Suprapubic skin (tissue), 4 donors: ENCODE data around the gene PUS7.
"Not testable (repeated sequence)": the region's sequence is repeated elsewhere in the genome, so short reads cannot be mapped to it uniquely, and the experiment has no call there.

Source experiments
- POLR2A ChIP-seq, 2 donors: fragments of 450-650 bp; IDR thresholded peaks; one replicate each; pipeline ENCODE4 v1.6.1; 2017; ENCODE audit warnings: antibody characterized with exemption in 2 of 2, mild to moderate bottlenecking in 2 of 2, moderate library complexity in 2 of 2
- POLR2AphosphoS5 ChIP-seq, 3 donors: sonication (generic); formaldehyde crosslinking; IDR thresholded peaks; one replicate each; pipeline ENCODE4 v1.6.1; 2017; ENCODE audit warnings: antibody characterized with exemption in 3 of 3
- TF ChIP-seq, protein P1 (sequence below), 2 donors: fragments of 200-600 bp in 1 of 2; fragments of 450-650 bp in 1 of 2; sonication (generic) in 1 of 2; IDR thresholded peaks; one replicate each; pipeline ENCODE4 v1.5.1; 2016 to 2019; ENCODE audit warnings: antibody characterized with exemption in 2 of 2, mild to moderate bottlenecking in 1 of 2, moderate library complexity in 1 of 2

DNA sequence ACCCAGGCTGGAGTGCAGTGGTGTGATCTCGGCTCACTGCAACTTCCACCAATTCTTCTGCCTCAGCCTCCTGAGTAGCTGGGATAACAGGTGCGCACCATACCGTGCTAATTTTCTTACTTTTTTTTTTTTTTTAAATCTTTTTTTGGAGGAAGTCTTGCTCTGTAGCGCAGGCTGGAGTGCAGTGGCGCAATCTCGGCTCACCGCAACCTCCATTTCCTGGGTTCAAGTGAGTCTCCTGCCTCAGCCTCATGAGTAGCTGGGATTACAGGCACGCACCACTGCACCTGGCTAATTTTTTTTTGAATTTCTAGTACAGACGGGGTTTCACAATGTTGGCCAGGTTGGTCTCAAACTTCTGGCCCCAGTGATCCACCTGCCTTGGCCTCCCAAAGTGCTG, 79.9 kb downstream of the PUS7 start:
- TF ChIP-seq, protein P1, sequence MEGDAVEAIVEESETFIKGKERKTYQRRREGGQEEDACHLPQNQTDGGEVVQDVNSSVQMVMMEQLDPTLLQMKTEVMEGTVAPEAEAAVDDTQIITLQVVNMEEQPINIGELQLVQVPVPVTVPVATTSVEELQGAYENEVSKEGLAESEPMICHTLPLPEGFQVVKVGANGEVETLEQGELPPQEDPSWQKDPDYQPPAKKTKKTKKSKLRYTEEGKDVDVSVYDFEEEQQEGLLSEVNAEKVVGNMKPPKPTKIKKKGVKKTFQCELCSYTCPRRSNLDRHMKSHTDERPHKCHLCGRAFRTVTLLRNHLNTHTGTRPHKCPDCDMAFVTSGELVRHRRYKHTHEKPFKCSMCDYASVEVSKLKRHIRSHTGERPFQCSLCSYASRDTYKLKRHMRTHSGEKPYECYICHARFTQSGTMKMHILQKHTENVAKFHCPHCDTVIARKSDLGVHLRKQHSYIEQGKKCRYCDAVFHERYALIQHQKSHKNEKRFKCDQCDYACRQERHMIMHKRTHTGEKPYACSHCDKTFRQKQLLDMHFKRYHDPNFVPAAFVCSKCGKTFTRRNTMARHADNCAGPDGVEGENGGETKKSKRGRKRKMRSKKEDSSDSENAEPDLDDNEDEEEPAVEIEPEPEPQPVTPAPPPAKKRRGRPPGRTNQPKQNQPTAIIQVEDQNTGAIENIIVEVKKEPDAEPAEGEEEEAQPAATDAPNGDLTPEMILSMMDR (IDR thresholded peaks at IDR 0.05) = not testable (repeated sequence)
- TF ChIP-seq POLR2A, POLR2AphosphoS5 (IDR thresholded peaks at IDR 0.05): not testable (repeated sequence)
